Activated CD8-positive, alpha-beta memory T cell treated with anti-CD3 and anti-CD28 coated beads, Interleukin-2, amount 10 ng/mL, durations not matched to agents 7 days and 5 days (primary cell): ENCODE results near the gene DDIT4. TPM values are rescaled to one million over a fixed set of nuclear protein-coding genes. Genes with fewer than 3 reads are reported as not detected.
"Not testable (repeated sequence)": the region's sequence is repeated elsewhere in the genome, so short reads cannot be mapped to it uniquely, and the experiment has no call there.

ENCODE experiments used
- ATAC-seq: fragments of 150-1000 bp; cut with Tn5 transposase; one replicate; pipeline ENCODE4 v1.10.0; 2021; ENCODE audit warnings: moderate library complexity
- CTCF ChIA-PET: fragments of 350-600 bp; sonication (Branson Sonifier 250); formaldehyde crosslinking; loops from one replicate; lab custom pipeline; 2021; ENCODE audit warnings: antibody characterized with exemption; lab: Charles Lee
- DNase-seq: peaks from one replicate; pipeline ENCODE4 v3.0.0-alpha.2; 2020
- H3K27ac Mint-ChIP-seq: one replicate; pipeline ENCODE4 v1.8.0; 2021; ENCODE audit warnings: mild to moderate bottlenecking, mixed read lengths
- H3K27me3 Mint-ChIP-seq: one replicate; pipeline ENCODE4 v1.8.0; 2021; ENCODE audit warnings: mixed read lengths
- H3K36me3 Mint-ChIP-seq: one replicate; pipeline ENCODE4 v1.8.0; 2021; ENCODE audit warnings: mild to moderate bottlenecking, mixed read lengths
- H3K4me1 Mint-ChIP-seq: one replicate; pipeline ENCODE4 v1.8.0; 2021; ENCODE audit warnings: mixed read lengths
- H3K4me3 Mint-ChIP-seq: one replicate; pipeline ENCODE4 v1.8.0; 2021; ENCODE audit warnings: mild to moderate bottlenecking, moderate library complexity, mixed read lengths
- H3K9me3 Mint-ChIP-seq: one replicate; pipeline ENCODE4 v1.8.0; 2022; ENCODE audit warnings: low read depth, mixed read lengths
- total RNA-seq, 2 experiments: library from RNA; stranded (reverse); gene quantifications; one replicate each; pipeline ENCODE4 v1.2.3, GENCODE V29; 2021

Gene DDIT4
- total RNA-seq, 2 experiments from 2014 or later, result 291 to 293 TPM

DNA sequence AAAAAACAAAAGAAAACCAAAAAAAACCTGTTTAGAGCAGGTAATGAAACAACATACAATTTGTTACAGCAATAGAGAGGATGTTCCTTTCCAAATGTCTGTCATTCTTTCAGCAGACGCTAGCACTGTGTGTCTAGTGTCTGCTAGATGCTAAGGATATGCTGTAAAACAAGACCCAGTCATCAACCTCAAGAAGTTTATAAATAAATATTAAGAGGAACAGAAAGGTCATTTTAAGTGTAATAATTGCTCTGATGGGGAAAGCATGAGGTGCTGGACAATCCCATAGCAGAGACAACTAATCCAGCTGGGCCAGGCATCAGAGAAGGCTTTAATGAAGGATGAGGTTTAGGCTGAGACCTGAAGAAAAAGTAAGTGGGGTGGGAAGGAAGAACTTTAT is 34.3 kb upstream of the DDIT4 start:
- Mint-ChIP-seq H3K27me3 (no peaks in the 10 kb centered on the region), H3K36me3 (peaks cover 17% of the 10 kb centered on the region), H3K27ac (no peak overlapping the region), H3K9me3 (no peaks in the 10 kb centered on the region), H3K4me1 (peaks cover 22% of the 10 kb centered on the region), H3K4me3 (no peak overlapping the region)
- DNase-seq (no peak), ATAC-seq (no peak)
- CTCF ChIA-PET, result interaction anchor here (0.6 kb wide), 1 partner anchor 18 kb away, joined by 3 read pairs; no protein-coding TSS in a partner anchor

DNA sequence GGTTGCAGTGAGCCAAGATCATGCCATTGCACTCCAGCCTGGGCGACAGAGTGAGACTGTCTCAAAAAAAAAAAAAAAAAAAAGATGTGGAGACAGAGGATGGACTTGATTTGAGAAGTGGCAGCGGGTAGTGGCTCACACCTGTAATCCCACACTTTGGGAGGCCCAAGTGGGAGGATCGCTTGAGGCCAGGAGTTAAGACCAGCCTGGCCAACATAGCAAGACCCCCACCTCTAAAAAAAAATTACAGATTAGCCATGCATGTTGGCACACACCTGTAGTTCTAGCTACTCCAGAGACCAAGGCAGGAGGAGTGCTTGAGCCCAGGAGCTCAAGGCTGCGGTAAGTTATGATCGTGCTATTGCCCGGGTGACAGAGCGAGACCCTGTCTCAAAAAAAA is 33.4 kb upstream of the DDIT4 start:
- ATAC-seq, result no peak
- Mint-ChIP-seq H3K4me1 (peaks cover 30% of the 10 kb centered on the region), H3K27ac (no peak overlapping the region), H3K36me3 (peaks cover 14% of the 10 kb centered on the region), H3K9me3 (no peaks in the 10 kb centered on the region), H3K27me3 (no peaks in the 10 kb centered on the region), H3K4me3 (no peak overlapping the region)
- DNase-seq, result no peak
- CTCF ChIA-PET, result interaction anchor here (0.7 to 1.0 kb wide), 3 partner anchors 11 to 95 kb away, joined by 3 to 5 read pairs (median 4); no protein-coding TSS in a partner anchor

DNA sequence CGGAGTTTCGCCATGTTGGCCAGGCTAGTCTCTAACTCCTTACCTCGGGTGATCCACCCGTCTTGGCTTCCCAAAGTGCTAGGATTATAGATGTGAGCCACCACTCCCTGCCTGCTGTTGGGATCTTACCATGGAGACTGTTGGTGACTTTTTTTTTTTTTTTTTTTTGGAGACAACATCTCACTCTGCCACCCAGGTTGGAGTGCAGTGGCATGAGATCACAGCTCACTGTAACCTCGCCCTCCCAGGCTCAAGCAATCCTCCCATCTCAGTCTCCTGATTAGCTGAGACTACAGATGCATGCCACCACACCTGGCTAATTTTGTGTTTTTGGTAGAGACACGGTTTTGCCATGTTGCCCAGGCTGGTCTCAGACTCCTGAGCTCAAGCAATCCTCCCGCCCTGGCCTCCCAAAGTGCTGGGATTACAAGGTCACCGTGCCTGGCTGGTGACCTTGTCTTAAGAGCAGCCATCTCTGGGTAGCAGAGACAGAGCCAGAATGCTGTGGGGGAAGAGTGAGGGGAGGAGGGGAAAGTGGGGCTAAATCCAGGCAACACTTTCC is 32.0 kb upstream of the DDIT4 start:
- DNase-seq, result no peak
- no peak overlapping the region for H3K4me3 Mint-ChIP-seq
- no peak for ATAC-seq
- no peaks in the 10 kb centered on the region for H3K27me3 Mint-ChIP-seq
- H3K27ac Mint-ChIP-seq, result no peak overlapping the region
- no peaks in the 10 kb centered on the region for H3K9me3 Mint-ChIP-seq
- peaks cover 41% of the 10 kb centered on the region for H3K4me1 Mint-ChIP-seq
- CTCF ChIA-PET, result interaction anchor here (0.8 to 7.5 kb wide), 2 partner anchors 64 to 94 kb away, joined by 3 to 50 read pairs; no protein-coding TSS in a partner anchor
- peaks cover 4% of the 10 kb centered on the region for H3K36me3 Mint-ChIP-seq

DNA sequence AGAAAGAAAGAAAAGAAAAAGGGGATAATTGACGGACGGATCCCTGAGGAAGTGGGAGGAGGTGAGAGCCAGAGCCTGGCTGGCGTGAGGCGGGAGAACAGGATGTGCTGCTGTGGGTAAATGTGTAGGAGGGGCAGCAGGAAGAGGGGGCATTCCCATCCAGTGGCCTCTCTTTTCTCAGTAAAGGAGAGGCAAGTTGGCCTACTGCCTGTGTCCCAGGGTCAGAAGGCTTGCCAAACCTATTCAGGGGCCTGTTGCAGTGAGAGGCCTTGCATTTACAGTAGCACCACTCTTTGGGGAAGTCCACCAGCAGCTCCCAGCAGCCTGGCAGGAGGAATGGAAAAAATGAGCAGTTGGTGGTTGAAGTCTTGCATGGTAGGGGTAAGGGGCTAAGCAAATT is 31.0 kb upstream of the DDIT4 start:
- Mint-ChIP-seq H3K27me3 (no peaks in the 10 kb centered on the region), H3K9me3 (no peaks in the 10 kb centered on the region), H3K27ac (peak overlapping the region; percentile 13), H3K4me1 (peaks cover 50% of the 10 kb centered on the region), H3K36me3 (peaks cover 2% of the 10 kb centered on the region), H3K4me3 (no peak overlapping the region)
- no peak for DNase-seq
- no peak for ATAC-seq
- CTCF ChIA-PET, result interaction anchor here (0.8 to 7.5 kb wide), 3 partner anchors 13 to 93 kb away, joined by 3 to 50 read pairs (median 5); no protein-coding TSS in a partner anchor

DNA sequence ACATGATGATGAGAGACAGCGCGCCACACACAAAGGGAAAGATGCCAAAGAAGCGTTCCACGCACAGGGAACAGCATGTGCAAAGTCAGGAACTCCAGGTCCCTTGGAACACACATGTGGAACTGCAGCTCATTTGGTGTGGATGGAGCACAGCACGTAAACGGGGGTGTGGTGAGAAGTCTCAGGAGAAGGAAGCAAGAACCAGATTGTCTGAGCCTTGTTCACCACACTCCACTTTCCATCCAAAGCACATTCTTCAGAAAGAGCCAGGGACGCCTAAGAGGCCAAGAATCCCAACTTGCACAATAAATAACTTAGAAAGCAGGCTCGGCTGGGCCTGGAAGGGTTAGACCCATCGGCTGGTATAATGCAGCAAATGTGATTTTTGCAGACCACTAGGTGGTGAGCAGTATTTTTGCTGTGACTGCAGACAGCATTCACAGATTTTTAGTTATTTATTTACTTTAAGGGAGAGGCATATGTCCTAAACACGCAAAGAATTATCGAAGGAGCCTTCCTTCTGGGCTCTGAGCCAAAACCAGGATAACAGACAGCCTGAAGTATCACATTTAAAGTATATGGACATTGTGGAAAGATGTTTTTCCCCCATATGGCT is 29.8 kb upstream of the DDIT4 start:
- Mint-ChIP-seq H3K27me3 (no peaks in the 10 kb centered on the region), H3K9me3 (no peaks in the 10 kb centered on the region), H3K36me3 (no peaks in the 10 kb centered on the region), H3K4me3 (no peak overlapping the region), H3K4me1 (peaks cover 63% of the 10 kb centered on the region), H3K27ac (peak overlapping the region; percentile 74)
- ATAC-seq (no peak), DNase-seq (no peak)
- CTCF ChIA-PET, result interaction anchor here (1.0 to 7.5 kb wide), 4 partner anchors 15 to 92 kb away, joined by 3 to 50 read pairs (median 4); no protein-coding TSS in a partner anchor

DNA sequence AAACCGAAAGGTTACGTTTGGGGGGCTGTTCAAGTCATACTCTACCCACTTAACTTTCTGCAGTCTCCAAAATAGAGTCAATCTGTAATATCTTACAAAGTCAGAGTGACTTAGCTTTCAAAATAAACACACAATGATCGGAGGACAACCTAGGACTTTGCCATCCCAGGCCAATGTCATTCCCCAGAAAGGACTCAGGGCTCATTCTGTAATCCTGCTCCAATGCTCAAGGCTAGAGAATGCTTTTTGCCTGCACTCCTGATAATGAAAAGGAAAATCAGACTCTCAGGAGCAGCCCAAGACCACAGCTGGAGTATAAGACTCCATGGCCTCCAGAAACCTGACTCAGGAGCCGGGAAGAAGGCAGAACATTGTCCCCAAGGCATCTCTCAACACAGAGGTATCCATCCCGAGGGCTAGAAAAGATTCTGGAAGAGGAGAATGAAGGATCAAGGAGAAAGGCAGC is 29.1 kb upstream of the DDIT4 start:
- CTCF ChIA-PET, result interaction anchor here (1.0 to 7.5 kb wide), 4 partner anchors 16 to 91 kb away, joined by 3 to 50 read pairs (median 7); no protein-coding TSS in a partner anchor
- no peak for DNase-seq
- H3K4me3 Mint-ChIP-seq, result no peak overlapping the region
- no peaks in the 10 kb centered on the region for H3K27me3 Mint-ChIP-seq
- no peaks in the 10 kb centered on the region for H3K36me3 Mint-ChIP-seq
- H3K27ac Mint-ChIP-seq, result peak overlapping the region; percentile 74
- H3K4me1 Mint-ChIP-seq, result peaks cover 65% of the 10 kb centered on the region
- no peak for ATAC-seq
- H3K9me3 Mint-ChIP-seq, result no peaks in the 10 kb centered on the region

DNA sequence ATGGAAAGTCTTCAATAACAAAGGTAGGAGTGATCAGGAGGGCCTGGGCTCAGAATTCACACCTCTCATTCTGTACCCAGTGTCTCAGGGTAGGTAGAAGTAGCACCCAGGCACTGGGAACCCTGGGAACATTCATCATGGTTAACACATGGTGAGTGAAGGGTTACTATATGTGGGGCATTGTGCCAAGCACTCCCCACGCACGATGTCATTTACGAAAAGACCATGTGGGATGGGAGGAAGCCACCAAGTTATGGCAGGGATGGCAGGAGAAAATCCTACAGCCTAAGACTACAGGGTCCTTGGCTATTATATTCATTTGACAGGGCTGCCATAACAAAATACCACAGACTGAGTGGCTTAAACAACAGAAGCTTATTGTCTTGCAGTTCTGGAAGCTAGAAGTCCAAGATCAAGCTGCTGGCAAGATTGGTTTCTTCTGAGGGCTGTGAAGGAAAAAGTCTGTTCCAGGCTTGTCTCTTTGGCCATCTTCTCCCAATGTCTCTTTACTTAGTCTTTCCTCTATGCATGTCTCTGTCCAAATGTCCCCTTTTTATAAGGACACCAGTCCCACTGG is 27.7 kb upstream of the DDIT4 start:
- CTCF ChIA-PET, result interaction anchor here (1.0 to 7.5 kb wide), 7 partner anchors 14 to 197 kb away, joined by 3 to 55 read pairs (median 5); partner anchors contain the start of genes ANAPC16 and ASCC1
- H3K36me3 Mint-ChIP-seq, result no peaks in the 10 kb centered on the region
- no peak for ATAC-seq
- H3K9me3 Mint-ChIP-seq, result no peaks in the 10 kb centered on the region
- DNase-seq, result no peak
- peak overlapping the region; percentile 63 for H3K27ac Mint-ChIP-seq
- H3K4me1 Mint-ChIP-seq, result peaks cover 76% of the 10 kb centered on the region
- H3K4me3 Mint-ChIP-seq, result no peak overlapping the region
- no peaks in the 10 kb centered on the region for H3K27me3 Mint-ChIP-seq

DNA sequence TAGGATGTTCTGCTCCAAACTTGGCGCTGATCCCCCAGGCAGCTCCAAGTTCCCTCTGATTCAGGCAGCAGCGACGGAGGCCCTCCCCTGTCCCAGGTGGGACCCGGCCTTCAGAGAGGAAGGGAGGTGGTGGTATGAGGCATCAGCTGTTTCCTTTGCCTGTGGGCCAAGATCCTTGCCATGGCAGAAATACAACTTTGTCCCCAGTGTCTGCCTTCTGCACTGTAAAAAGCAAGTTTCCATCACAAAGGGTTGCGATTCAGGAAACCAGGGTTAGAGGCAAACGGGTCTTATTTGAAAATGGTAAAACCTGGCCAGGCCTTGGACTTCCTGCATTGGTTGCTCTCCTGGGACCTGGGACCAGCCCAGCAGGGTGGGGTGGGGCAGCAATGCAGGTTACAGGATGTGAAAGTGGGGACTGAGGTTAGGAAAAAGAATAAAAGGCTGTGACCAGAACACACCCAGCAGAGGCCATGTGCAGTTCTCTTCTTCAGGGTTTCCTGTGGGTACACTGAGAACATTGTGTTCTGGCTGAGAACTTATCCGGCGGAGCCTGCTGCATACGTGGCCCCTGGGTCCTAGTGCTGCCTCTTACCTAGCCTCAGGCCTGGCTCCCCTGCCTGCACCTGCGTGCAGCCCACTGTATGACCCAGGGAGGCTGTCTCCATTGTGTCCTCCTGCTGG is 25.1 kb upstream of the DDIT4 start:
- no peaks in the 10 kb centered on the region for H3K9me3 Mint-ChIP-seq
- peaks cover 76% of the 10 kb centered on the region for H3K4me1 Mint-ChIP-seq
- peak; percentile 93 for DNase-seq
- peak overlapping the region; percentile 69 for H3K4me3 Mint-ChIP-seq
- CTCF ChIA-PET, result interaction anchor here (0.8 to 7.5 kb wide), 24 partner anchors 11 to 200 kb away, joined by 3 to 55 read pairs (median 5); partner anchors contain the start of genes ASCC1 and DDIT4
- peak; percentile 91 for ATAC-seq
- H3K27me3 Mint-ChIP-seq, result no peaks in the 10 kb centered on the region
- no peaks in the 10 kb centered on the region for H3K36me3 Mint-ChIP-seq
- peak overlapping the region; percentile 92 for H3K27ac Mint-ChIP-seq

DNA sequence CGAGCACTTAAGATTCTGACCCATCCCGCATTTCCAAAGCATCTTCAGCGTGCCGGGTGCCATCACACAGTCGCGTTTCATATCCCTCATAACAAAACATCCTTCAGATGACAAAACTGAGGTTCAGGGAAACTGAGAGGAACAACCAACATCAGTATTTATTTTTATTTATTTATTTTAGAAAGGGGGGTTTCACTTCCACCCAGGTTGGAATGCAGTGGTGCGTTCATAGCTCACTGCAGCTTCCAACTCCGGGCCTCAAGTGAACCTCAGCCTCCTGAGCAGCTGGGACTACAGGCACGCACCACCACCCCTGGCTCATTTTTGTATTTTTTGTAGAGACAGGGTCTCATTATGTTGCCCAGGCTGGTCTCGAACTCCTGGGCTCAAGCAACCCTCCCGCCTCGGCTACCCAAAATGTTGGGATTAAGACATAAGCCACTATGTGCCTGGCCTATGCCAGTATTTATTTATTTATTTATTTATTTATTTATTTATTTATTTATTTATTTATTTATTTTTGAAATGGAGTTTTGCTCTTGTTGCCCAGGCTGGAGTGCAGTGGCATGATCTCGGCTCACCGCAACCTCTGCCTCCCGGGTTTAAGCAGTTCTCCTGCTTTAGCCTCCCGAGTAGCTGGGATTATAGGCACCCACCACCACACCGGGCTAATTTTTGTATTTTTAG is 24.4 kb upstream of the DDIT4 start:
- Mint-ChIP-seq H3K4me1 (peaks cover 72% of the 10 kb centered on the region), H3K4me3 (peak overlapping the region; percentile 69), H3K27ac (peak overlapping the region; percentile 92)
- H3K36me3 Mint-ChIP-seq, H3K9me3 Mint-ChIP-seq, H3K27me3 Mint-ChIP-seq, DNase-seq, ATAC-seq: not testable (repeated sequence)
- CTCF ChIA-PET, result interaction anchor here (1.1 to 6.6 kb wide), 4 partner anchors 11 to 93 kb away, joined by 3 to 55 read pairs (median 6); no protein-coding TSS in a partner anchor

DNA sequence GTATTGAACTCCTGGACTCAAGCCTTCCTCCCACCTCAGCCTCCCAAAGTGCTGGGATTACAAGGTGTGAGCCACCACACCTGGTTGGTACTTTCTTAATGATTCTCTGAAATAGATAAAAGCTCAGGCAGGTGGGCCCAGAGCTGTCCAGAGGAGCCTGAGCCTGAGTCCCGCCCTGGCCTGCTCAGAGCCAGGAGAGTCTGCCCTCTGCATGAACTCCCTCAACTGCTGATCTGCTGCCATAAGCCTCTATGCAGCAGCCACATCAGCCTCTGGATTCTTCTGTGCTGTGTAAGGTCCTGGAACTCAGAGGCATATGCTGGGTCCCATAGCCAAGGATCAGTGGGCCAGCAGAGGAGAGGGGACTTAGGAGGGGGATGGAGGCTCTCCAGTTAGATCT is 23.1 kb upstream of the DDIT4 start:
- peak overlapping the region; percentile 9 for H3K4me3 Mint-ChIP-seq
- CTCF ChIA-PET, result interaction anchor here (0.6 to 11.6 kb wide), 4 partner anchors 9 to 85 kb away, joined by 3 to 94 read pairs (median 29); no protein-coding TSS in a partner anchor
- no peaks in the 10 kb centered on the region for H3K27me3 Mint-ChIP-seq
- peaks cover 70% of the 10 kb centered on the region for H3K4me1 Mint-ChIP-seq
- no peaks in the 10 kb centered on the region for H3K9me3 Mint-ChIP-seq
- H3K27ac Mint-ChIP-seq, result peak overlapping the region; percentile 70
- ATAC-seq, result no peak
- H3K36me3 Mint-ChIP-seq, result no peaks in the 10 kb centered on the region
- DNase-seq, result no peak

DNA sequence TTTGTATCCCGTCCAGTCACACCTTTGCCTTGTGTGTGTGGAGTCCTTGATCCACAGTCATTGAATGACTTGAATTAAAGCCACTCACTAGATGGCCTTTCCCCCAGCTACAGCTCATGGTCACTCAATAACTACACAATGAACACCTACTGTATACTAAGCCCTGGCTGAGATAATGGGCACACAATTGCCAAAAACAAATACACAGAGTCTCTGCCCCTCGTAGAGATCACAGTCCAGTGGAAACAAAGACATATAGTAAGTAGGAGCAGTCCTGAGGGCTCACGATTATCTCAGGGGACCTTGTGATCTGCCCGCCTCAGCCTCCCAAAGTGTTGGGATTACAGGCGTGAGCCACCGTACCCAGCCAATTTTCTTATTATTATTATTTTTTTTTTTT is 22.1 kb upstream of the DDIT4 start:
- DNase-seq (no peak), ATAC-seq (no peak)
- H3K27ac Mint-ChIP-seq, result peak overlapping the region; percentile 22
- H3K4me3 Mint-ChIP-seq, result no peak overlapping the region
- H3K27me3 Mint-ChIP-seq, result no peaks in the 10 kb centered on the region
- no peaks in the 10 kb centered on the region for H3K9me3 Mint-ChIP-seq
- H3K4me1 Mint-ChIP-seq, result peaks cover 68% of the 10 kb centered on the region
- no peaks in the 10 kb centered on the region for H3K36me3 Mint-ChIP-seq
- CTCF ChIA-PET, result interaction anchor here (0.6 to 11.6 kb wide), 4 partner anchors 8 to 84 kb away, joined by 3 to 94 read pairs (median 29); no protein-coding TSS in a partner anchor

DNA sequence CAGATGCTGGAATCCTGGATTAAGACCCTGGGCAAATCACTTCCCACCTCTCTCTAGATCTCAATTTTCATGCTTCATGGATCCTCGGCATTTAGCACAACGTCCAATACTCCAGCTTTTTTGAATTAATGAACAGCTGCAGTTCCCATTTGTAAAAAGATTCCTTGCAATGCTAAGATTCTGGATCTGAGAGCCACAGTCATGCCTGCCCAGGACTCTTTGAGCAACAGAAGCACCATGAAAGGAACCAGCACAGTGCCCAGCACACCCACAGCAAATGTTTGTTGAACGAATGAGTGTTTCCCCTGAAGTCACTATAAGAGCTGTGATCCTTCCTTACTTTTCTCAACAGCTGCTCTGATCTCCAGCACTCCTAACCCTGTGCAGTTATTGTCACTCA is 20.8 kb upstream of the DDIT4 start:
- H3K4me3 Mint-ChIP-seq, result no peak overlapping the region
- H3K27ac Mint-ChIP-seq, result no peak overlapping the region
- ATAC-seq (no peak), DNase-seq (no peak)
- no peaks in the 10 kb centered on the region for H3K9me3 Mint-ChIP-seq
- CTCF ChIA-PET, result interaction anchor here (0.6 to 11.6 kb wide), 5 partner anchors 8 to 1160 kb away, joined by 3 to 94 read pairs (median 3); no protein-coding TSS in a partner anchor
- no peaks in the 10 kb centered on the region for H3K27me3 Mint-ChIP-seq
- peaks cover 63% of the 10 kb centered on the region for H3K4me1 Mint-ChIP-seq
- no peaks in the 10 kb centered on the region for H3K36me3 Mint-ChIP-seq
